Large intestine (tissue), 3 donors: ENCODE data around the gene CADM4. TPM values are rescaled to one million over a fixed set of nuclear protein-coding genes. Genes with fewer than 3 reads are reported as not detected.

Experiments
- DNase-seq, 2 donors: peaks; one replicate each; pipeline versions ENCODE4 v3.0.0 to v3.0.0-alpha.2; 2013
- H3K27ac ChIP-seq: one replicate; pipeline ENCODE4 v1.5.1; 2013; ENCODE audit warnings: low read length
- H3K27me3 ChIP-seq: 2 replicates; pipeline ENCODE4 v1.6.1; 2013; ENCODE audit warnings: low read length; ENCODE audit not compliant: control insufficient read depth, insufficient read depth
- H3K36me3 ChIP-seq: 2 replicates; pipeline ENCODE4 v1.6.1; 2013; ENCODE audit warnings: low read length; ENCODE audit not compliant: control insufficient read depth, insufficient read depth
- H3K4me1 ChIP-seq: one replicate; pipeline ENCODE4 v1.6.1; 2013; ENCODE audit warnings: low read length; ENCODE audit not compliant: control insufficient read depth, insufficient read depth
- H3K4me3 ChIP-seq: one replicate; pipeline ENCODE4 v1.5.1; 2013; ENCODE audit warnings: low read length
- H3K9me3 ChIP-seq: one replicate; pipeline ENCODE4 v1.6.1; 2013; ENCODE audit warnings: mild to moderate bottlenecking, low read depth, low read length, moderate library complexity; ENCODE audit not compliant: control insufficient read depth
- WGBS: methylation state at CpG from one replicate; pipeline ENCODE4 v1.1.5; 2013; ENCODE audit warnings: low lambda C conversion rate; ENCODE audit not compliant: insufficient coverage; 5-methylcytosine and 5-hydroxymethylcytosine counted together
- polyA plus RNA-seq: library from polyadenylated mRNA; unstranded; fragments of 120-200 nt; gene quantifications from one replicate; pipeline ENCODE4 v1.2.1, GENCODE V29; 2013

Gene CADM4
- polyA plus RNA-seq, 1 donor, result 13.6 TPM

DNA sequence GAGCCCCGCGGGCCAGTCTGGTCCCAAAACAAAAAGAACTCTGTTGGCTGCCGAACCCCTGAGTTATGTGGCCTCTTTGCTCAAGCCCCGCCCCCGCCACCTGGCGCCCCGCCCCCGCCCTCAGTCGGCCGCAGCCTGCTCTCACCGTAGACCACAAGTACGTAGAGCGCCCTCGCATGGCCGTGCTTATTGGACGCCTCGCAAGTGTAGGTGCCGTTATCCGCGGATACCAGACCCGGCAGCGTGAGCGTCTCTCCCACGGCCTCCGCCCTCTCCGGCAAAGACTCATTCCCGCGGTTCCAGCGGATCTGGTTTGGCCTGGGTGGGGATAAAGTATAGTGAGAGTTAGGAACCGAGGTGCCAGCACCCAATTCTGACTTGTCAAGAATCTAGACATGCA, 14.7 kb downstream of the CADM4 start:
- H3K4me1 ChIP-seq, result peaks cover 4% of the 10 kb centered on the region
- H3K4me3 ChIP-seq, result no peak overlapping the region
- no CpG with 5 or more reads among the region's 30 CpGs for WGBS
- no peak overlapping the region for H3K27ac ChIP-seq
- DNase-seq, result peak in 1 of 2 donors; percentile 12
- H3K36me3 ChIP-seq, result no peaks in the 10 kb centered on the region
- H3K27me3 ChIP-seq, result no peaks in the 10 kb centered on the region
- no peaks in the 10 kb centered on the region for H3K9me3 ChIP-seq

DNA sequence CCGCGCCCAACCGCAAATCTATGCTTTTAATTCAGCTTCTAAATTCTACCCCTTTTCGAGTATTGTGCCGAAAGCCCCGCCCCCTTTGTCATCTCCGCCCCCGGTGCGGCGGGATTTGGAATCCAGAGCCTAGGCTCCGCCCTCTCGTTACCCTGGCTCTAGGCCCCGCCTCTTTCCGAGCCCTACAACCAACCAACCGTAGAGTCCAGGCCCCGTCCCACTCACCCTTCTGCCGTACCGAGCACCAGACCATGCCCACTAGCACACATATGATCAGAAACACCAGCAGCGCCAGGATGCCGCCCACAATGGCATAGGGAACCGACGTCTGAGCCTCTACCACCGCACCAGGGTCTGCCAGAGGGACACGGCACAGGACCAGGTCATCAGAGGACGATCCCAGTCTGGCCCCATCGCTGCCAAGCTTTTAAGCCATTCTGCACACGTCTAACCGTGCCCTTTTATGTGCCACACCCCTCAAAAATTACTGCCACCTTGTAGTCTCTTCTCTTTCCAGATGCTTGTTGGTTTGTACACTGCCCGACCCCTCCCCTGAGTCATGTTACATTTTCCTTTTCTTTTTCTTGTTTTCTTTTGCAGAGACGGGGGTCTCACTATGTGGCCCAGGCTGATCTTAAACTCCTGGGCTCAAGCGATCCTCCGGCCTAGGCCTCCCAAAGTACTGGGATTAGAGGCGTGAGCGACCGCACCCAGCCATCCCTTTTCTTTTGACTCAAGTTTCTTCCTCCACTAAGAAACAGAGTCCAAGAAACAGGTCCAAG, 15.6 kb downstream of the CADM4 start:
- Histone ChIP-seq H3K27ac (no peak overlapping the region), H3K4me3 (no peak overlapping the region), H3K36me3 (no peaks in the 10 kb centered on the region), H3K9me3 (peaks cover 2% of the 10 kb centered on the region), H3K27me3 (no peaks in the 10 kb centered on the region), H3K4me1 (peaks cover 4% of the 10 kb centered on the region)
- 86% methylated on average over 5 of the region's 35 CpGs for WGBS
- no peak for DNase-seq

DNA sequence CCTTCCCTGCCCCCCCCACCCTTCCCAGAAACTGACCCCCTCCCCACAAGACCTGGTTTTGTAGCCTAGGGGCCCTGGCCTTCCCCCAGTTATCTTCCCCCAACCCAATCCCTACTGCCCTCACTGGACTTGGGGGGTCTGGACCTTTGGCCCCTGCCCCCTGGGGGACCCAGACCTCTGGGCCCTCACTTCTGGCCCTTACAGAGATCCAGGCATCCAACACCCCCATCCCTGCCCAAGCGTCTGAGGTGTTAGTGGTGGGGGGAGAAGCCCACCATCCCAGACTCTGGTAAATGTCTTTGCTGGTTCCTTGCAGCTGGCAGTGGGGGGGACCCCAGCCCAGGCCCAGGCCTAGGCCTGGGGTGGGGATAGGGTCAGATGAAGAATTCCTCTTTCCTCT, 16.7 kb downstream of the CADM4 start:
- no CpG with 5 or more reads among the region's 1 CpG for WGBS
- Histone ChIP-seq H3K4me3 (no peak overlapping the region), H3K9me3 (peaks cover 2% of the 10 kb centered on the region), H3K36me3 (no peaks in the 10 kb centered on the region), H3K27me3 (no peaks in the 10 kb centered on the region), H3K4me1 (peaks cover 4% of the 10 kb centered on the region), H3K27ac (no peak overlapping the region)
- no peak for DNase-seq

DNA sequence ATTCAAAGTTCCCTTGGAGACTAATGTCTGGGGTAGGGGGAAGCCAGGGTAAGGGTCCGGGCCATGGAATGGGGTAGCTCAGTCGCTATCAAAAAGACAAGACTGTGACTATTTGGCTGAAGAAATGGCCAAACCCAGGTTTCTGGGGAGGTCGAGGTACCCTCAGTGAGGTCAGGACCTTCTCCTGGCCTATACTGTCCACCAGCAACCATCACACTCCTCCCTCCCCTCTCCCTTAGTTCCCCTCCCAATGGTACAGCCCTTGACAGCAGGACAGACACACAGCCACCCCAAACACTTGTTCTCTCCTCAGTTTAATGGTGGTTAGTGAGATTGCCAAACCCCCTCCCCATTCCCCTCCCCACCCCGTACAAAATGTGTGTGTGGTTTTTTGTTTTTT, 17.6 kb downstream of the CADM4 start:
- Histone ChIP-seq H3K36me3 (no peaks in the 10 kb centered on the region), H3K9me3 (peaks cover 2% of the 10 kb centered on the region), H3K27me3 (no peaks in the 10 kb centered on the region), H3K4me1 (peaks cover 4% of the 10 kb centered on the region), H3K4me3 (no peak overlapping the region), H3K27ac (no peak overlapping the region)
- no peak for DNase-seq
- no CpG with 5 or more reads among the region's 4 CpGs for WGBS

DNA sequence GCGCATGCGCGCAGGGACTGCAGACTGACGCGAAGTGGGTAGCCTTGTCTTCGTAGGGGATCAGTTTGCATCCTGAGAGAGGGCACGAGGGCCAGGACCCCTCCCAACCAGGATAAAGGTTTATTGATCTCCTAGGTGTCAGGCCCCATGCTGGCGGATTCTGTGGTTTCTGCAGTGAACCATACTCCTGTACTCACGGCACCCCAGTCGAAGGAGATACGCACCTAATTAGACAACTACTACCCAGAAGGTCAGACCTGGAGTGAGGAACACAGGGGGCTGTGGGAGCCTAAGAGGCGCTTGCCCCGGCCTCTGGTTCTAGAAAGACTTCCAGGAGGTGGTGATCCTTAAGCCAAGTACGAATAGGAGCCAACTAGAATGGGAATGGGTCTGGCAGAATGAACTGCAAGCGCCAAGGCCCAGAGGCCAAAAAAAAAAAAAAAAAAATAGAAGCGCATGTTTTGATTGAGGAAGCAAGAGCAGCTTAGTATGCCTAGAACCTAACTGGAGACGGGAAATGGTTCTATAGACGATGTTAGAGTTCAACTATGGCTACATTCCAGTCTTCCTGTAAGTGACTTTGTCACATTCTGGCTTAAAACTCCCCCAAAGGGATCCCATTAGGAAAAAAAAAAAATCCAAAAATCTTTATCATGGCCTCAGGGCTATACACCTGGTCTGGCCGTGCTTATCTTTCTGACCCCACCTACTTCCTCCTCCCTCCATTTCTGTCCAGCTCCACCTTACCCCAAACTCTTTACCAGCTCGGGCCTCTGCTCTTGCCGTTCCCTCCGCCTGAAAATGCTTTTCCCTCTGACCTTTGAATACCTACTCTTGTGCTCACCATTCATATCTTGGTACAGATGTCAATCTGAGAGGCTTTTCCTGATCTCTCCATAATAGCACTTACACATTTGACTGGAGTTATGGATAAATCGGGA, 19.3 kb downstream of the CADM4 start:
- Histone ChIP-seq H3K4me1 (peaks cover 4% of the 10 kb centered on the region), H3K27ac (peak overlapping the region; percentile 85), H3K27me3 (no peaks in the 10 kb centered on the region), H3K36me3 (no peaks in the 10 kb centered on the region), H3K4me3 (peak overlapping the region; percentile 71), H3K9me3 (peaks cover 2% of the 10 kb centered on the region)
- WGBS, result 60% methylated on average over 1 of the region's 23 CpGs
- no peak for DNase-seq

DNA sequence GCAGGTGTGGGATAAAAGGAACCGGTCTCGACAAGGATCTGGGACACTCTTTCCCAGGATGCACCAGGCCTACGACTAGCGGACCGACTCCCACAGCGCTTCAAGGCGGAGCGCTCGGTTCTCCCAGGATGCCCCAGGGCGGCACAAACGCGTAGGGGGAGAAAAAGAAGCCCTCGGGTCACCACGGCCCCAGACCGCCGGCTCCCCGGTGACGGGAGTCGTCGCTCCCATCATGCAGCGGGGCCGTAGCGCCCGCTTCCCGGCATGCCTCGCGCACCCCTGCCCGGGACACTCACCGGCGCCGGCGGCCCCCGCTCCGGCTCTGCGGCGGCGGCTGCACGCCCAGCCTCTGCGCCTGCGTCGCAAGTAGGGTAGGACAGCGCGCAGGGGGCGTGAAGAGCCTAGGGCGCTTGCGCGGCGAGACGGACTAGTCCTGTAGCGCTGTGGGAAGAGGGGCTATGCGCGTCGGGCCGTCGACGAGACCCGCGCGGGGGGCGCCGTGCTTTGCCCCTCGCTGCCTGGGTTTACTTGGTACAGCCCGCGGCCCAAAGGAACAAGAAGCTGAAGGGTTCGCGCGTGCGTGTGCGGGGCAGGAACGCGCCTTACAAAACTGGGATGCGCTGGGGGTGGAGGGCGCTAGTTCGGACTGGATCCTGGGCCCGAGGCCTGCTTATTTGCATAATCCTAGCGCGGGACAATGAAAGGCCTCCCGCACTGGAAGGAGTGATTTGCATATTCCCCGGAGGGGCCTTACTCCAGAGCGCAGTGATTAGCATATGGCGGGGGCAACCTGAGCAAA, 20.2 kb downstream of the CADM4 start, which contains the start of gene ZNF428:
TSS of gene ZNF428 (minus strand) at position 368 of the 799 bp plus-strand sequence. CDS start 5,325 bp downstream, outside the sequence.
- DNase-seq, result peak; percentile 88 to 93
- Histone ChIP-seq H3K36me3 (no peaks in the 10 kb centered on the region), H3K27me3 (no peaks in the 10 kb centered on the region), H3K9me3 (peaks cover 2% of the 10 kb centered on the region), H3K27ac (peak within 1 kb of the TSS; percentile 85), H3K4me3 (peak within 1 kb of the TSS; percentile 71), H3K4me1 (peaks cover 4% of the 10 kb centered on the region)
- WGBS, result 0% methylated on average over 1 of the region's 81 CpGs

DNA sequence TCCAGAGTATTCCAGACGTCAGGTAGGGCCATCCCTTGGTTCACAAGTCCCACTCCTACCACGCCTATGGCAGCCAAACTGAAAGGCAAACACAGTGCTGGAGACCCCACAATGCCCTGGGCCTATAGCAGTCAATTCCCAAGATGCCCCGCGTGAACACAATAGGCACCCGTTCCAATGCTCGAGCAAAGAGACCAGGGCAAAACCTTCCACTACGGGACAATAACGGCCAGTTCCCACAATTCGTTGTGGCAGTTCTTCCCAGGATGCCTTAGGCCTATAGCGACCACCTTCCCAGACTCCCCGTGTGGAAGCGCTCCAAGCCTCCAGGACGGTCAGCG, 20.8 kb downstream of the CADM4 start:
- Histone ChIP-seq H3K36me3 (peaks cover 4% of the 10 kb centered on the region), H3K4me1 (peaks cover 4% of the 10 kb centered on the region), H3K27ac (peak overlapping the region; percentile 85), H3K27me3 (no peaks in the 10 kb centered on the region), H3K4me3 (peak overlapping the region; percentile 71), H3K9me3 (peaks cover 2% of the 10 kb centered on the region)
- no peak for DNase-seq
- WGBS, result no CpG with 5 or more reads among the region's 14 CpGs

DNA sequence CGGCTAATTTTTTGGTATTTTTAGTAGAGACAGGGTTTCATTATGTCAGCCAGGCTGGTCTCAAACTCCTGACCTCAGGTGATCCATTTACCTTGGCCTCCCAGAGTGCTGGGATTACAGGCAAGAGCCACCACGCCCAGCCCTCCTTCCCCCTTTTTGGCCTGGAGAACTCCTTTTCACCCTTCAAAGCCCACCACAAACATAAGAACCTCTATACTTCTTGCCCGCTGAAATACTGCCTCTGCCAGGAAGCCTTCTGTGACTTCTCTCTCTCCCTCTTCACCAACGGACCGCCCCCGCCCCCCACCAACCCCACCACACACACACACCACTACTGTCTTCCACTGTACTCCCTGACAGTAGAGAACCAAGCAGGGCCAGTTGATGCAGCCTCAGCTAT, 22.7 kb downstream of the CADM4 start:
- DNase-seq, result no peak
- no peaks in the 10 kb centered on the region for H3K27me3 ChIP-seq
- H3K9me3 ChIP-seq, result peaks cover 2% of the 10 kb centered on the region
- H3K27ac ChIP-seq, result no peak overlapping the region
- no peak overlapping the region for H3K4me3 ChIP-seq
- H3K4me1 ChIP-seq, result peaks cover 4% of the 10 kb centered on the region
- no CpG with 5 or more reads among the region's 6 CpGs for WGBS
- H3K36me3 ChIP-seq, result peaks cover 23% of the 10 kb centered on the region

DNA sequence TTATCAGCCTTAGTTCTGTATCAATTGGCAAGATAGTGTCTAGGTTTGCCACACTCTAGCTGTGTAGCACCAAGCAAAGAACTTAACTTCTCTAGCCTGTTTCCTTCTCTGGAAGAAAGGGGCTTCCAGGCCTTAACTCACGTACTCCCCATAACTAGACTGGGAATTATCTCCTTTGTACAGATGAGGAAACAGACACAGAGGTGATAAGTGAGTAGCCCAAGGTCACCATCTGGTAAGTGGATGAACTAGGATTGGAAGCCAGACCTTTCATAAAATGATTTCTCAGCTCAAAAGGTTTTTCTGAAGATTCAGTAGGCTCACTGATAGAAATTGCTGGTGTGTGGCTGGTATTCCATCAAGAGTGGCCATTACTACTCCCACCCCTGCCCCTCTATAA, 23.3 kb downstream of the CADM4 start:
- H3K9me3 ChIP-seq, result peaks cover 2% of the 10 kb centered on the region

DNA sequence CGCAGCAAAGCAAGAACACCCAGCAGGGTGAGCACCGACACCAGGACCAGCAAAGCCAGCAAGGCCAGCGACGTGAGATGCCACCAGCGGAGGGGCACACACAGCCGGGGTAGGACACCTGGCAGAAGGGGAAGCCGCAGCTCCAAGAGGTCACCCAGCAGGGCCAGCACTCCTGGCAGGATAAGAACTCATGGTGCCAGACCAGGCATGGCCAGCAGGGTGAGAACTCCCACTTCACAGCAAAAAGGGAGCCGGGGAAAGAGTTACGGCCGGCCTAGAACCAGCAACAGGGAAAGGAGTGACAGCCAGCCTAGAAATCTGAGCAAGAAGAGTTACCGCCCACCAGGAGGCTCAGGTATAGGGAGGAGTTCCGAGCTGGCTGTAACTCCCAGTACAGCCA, 27.3 kb downstream of the CADM4 start:
- DNase-seq, result no peak
- Histone ChIP-seq H3K9me3 (no peaks in the 10 kb centered on the region), H3K4me3 (no peak overlapping the region), H3K36me3 (peaks cover 36% of the 10 kb centered on the region), H3K27me3 (no peaks in the 10 kb centered on the region), H3K4me1 (no peaks in the 10 kb centered on the region), H3K27ac (no peak overlapping the region)
- no CpG with 5 or more reads among the region's 12 CpGs for WGBS

More for the DNA sequence above, 23.3 kb downstream of the CADM4 start:
- Histone ChIP-seq H3K36me3 (peaks cover 28% of the 10 kb centered on the region), H3K27ac (no peak overlapping the region), H3K27me3 (no peaks in the 10 kb centered on the region), H3K4me1 (peaks cover 4% of the 10 kb centered on the region), H3K4me3 (no peak overlapping the region)
- DNase-seq, result no peak
- WGBS, result no CpG with 5 or more reads among the region's 1 CpG
